ENCODE measurements around the gene MAGEL2. TPM values are rescaled to one million over a fixed set of nuclear protein-coding genes. Genes with fewer than 3 reads are reported as not detected.
A peak's percentile ranks its signal among the peaks of the same experiment; 100 is the strongest.

The MAGEL2 gene
- total RNA-seq = 6.4 TPM

GRCh38 chr15:23647421-23648370, at the start of gene MAGEL2:
Gene MAGEL2 (minus strand): TSS chr15:23647867. CDS start chr15:23647742, 125 bp downstream.
- peak; percentile 89 for DNase-seq

GRCh38 chr15:23695282-23695681, 47.6 kb upstream of the MAGEL2 start:
- DNase-seq = no peak

GRCh38 chr15:23694592-23694991, 46.9 kb upstream of the MAGEL2 start:
- no peak for DNase-seq

GRCh38 chr15:23690450-23690852, 42.8 kb upstream of the MAGEL2 start:
- peak; percentile 96 for DNase-seq

- no peak for DNase-seq
Measured at GRCh38 chr15:23690015-23690414, 42.3 kb upstream of the MAGEL2 start.

GRCh38 chr15:23687143-23687470, 39.4 kb upstream of the MAGEL2 start, which contains the start of gene NDN:
Gene NDN (minus strand): TSS chr15:23687305. CDS start chr15:23687217, 88 bp downstream.
- peak; percentile 79 for DNase-seq

GRCh38 chr15:23686466-23687142, 38.9 kb upstream of the MAGEL2 start:
- DNase-seq = peak; percentile 15

GRCh38 chr15:23671481-23671880, 23.8 kb upstream of the MAGEL2 start:
- DNase-seq = no peak

GRCh38 chr15:23670970-23671369, 23.3 kb upstream of the MAGEL2 start:
- no peak for DNase-seq

- DNase-seq = no peak
Measured at GRCh38 chr15:23663232-23663631, 15.6 kb upstream of the MAGEL2 start.

GRCh38 chr15:23648920-23649515, 1.4 kb upstream of the MAGEL2 start:
- peak; percentile 72 for DNase-seq

GRCh38 chr15:23647001-23647295, 719 bp downstream of the MAGEL2 start:
- DNase-seq = no peak

GRCh38 chr15:23646165-23647000, 1.3 kb downstream of the MAGEL2 start:
- no peak for DNase-seq

GRCh38 chr15:23645371-23646164, 2.1 kb downstream of the MAGEL2 start:
- peak; percentile 42 for DNase-seq

GRCh38 chr15:23644829-23645228, 2.8 kb downstream of the MAGEL2 start:
- DNase-seq = no peak

GRCh38 chr15:23642413-23643044, 5.1 kb downstream of the MAGEL2 start:
- peak; percentile 85 for DNase-seq

- DNase-seq = no peak
Measured at GRCh38 chr15:23634181-23634580, 13.5 kb downstream of the MAGEL2 start.

- DNase-seq = peak; percentile 13
Measured at GRCh38 chr15:23629234-23629805, 18.3 kb downstream of the MAGEL2 start.

- no peak for DNase-seq
Measured at GRCh38 chr15:23628612-23629233, 18.9 kb downstream of the MAGEL2 start.

GRCh38 chr15:23616536-23616935, 31.1 kb downstream of the MAGEL2 start:
- no peak for DNase-seq
